ENCODE measurements around the gene USP12.

GRCh38 chr13:27126859-27127258, 44.8 kb downstream of the USP12 start:
- TF ChIP-seq CTCF (IDR thresholded peaks at IDR 0.05) (no peak), POLR2A (IDR thresholded peaks at IDR 0.05) (no peak), EP300 (IDR thresholded peaks at IDR 0.05; ENCODE audit: low read depth) (no peak), POLR2AphosphoS5 (IDR thresholded peaks at IDR 0.05) (no peak)
